Measurements from ENCODE around the gene APLNR.
A peak's percentile ranks its signal among the peaks of the same experiment; 100 is the strongest.

The APLNR gene

GRCh38 chr11:57214494-57214893 is 22.6 kb downstream of the APLNR start:
- FAIRE-seq: no peak

- FAIRE-seq: no peak
These were observed 23.0 kb downstream of the APLNR start for GRCh38 chr11:57214098-57214417.

- FAIRE-seq: no peak
These were observed 23.5 kb downstream of the APLNR start for GRCh38 chr11:57213342-57214097.

GRCh38 chr11:57210781-57211180 is 26.3 kb downstream of the APLNR start:
- FAIRE-seq: no peak

GRCh38 chr11:57207168-57207567 is 29.9 kb downstream of the APLNR start:
- FAIRE-seq: no peak

GRCh38 chr11:57205041-57205641 is 31.9 kb downstream of the APLNR start:
- FAIRE-seq: no peak

GRCh38 chr11:57203882-57204480 is 33.1 kb downstream of the APLNR start:
- FAIRE-seq: no peak

GRCh38 chr11:57203359-57203758 is 33.7 kb downstream of the APLNR start:
- peak; percentile 26 for FAIRE-seq

- no peak for FAIRE-seq
These were observed 34.8 kb downstream of the APLNR start for GRCh38 chr11:57202281-57202680.

GRCh38 chr11:57200917-57201316 is 36.1 kb downstream of the APLNR start:
- FAIRE-seq: no peak

- no peak for FAIRE-seq
These were observed 37.7 kb downstream of the APLNR start for GRCh38 chr11:57199330-57199729.

- no peak for FAIRE-seq
These were observed 39.3 kb downstream of the APLNR start for GRCh38 chr11:57197762-57198161.

- no peak for FAIRE-seq
These were observed 40.5 kb downstream of the APLNR start for GRCh38 chr11:57196596-57196995.

GRCh38 chr11:57192316-57192715 is 44.7 kb downstream of the APLNR start:
- FAIRE-seq: no peak

GRCh38 chr11:57191311-57192219 is 45.5 kb downstream of the APLNR start:
- no peak for FAIRE-seq

GRCh38 chr11:57190548-57190947 is 46.5 kb downstream of the APLNR start:
- no peak for FAIRE-seq

Data from endometrium (tissue), 2 donors.